Uterus (tissue), 2 donors: ENCODE measurements around the gene RCOR2.

ENCODE experiments used
- CTCF ChIP-seq, 4 experiments: fragments of 200-600 bp in 2 of 4; fragments of 450-650 bp in 2 of 4; sonication (generic) in 2 of 4; IDR thresholded peaks; one replicate each; pipeline ENCODE4 v1.5.1; 2016 to 2019; ENCODE audit warnings: antibody characterized with exemption in 4 of 4, mild to moderate bottlenecking in 2 of 4, moderate library complexity in 1 of 4
- POLR2A ChIP-seq, 2 donors: fragments of 450-650 bp; IDR thresholded peaks; one replicate each; pipeline ENCODE4 v1.6.1; 2016; ENCODE audit warnings: antibody characterized with exemption in 2 of 2, mild to moderate bottlenecking in 1 of 2, moderate library complexity in 1 of 2

GRCh38 chr11:63867511-63867910 lies 49.5 kb downstream of the RCOR2 start:
- TF ChIP-seq CTCF (IDR thresholded peaks at IDR 0.05) (no peak), POLR2A (IDR thresholded peaks at IDR 0.05) (no peak)
